Mesendoderm (in vitro differentiated cells): Measurements from ENCODE around the gene ARHGAP15.

Source experiments
- DNase-seq: peaks from one replicate; pipeline ENCODE4 v3.0.0; 2013
- H2AK5ac ChIP-seq: 2 replicates; pipeline ENCODE4 v1.6.1; 2013; ENCODE audit warnings: low read length, inconsistent platforms
- H2BK120ac ChIP-seq: 2 replicates; pipeline ENCODE4 v1.6.1; 2013; ENCODE audit warnings: low read depth, mild to moderate bottlenecking, low read length, moderate library complexity, mixed read lengths
- H2BK15ac ChIP-seq: replicated peaks from 2 replicates; pipeline ENCODE4 v1.6.1; 2013; ENCODE audit warnings: low read depth, mild to moderate bottlenecking, moderate library complexity
- H2BK5ac ChIP-seq: 2 replicates; pipeline ENCODE4 v1.6.1; 2013; ENCODE audit warnings: low read length, inconsistent platforms
- H3K18ac ChIP-seq: 2 replicates; pipeline ENCODE4 v1.6.1; 2013; ENCODE audit warnings: mild to moderate bottlenecking, low read length, mixed read lengths
- H3K23ac ChIP-seq: one replicate; pipeline ENCODE4 v1.6.1; 2013; ENCODE audit warnings: low read length
- H3K27ac ChIP-seq: 2 replicates; pipeline ENCODE4 v1.5.1; 2013; ENCODE audit warnings: low read depth, mild to moderate bottlenecking, inconsistent platforms, low read length, moderate library complexity
- H3K27me3 ChIP-seq: 2 replicates; pipeline ENCODE4 v1.6.1; 2013; ENCODE audit warnings: low read length, control low read depth, mild to moderate bottlenecking, inconsistent platforms; ENCODE audit not compliant: insufficient read depth, poor library complexity
- H3K36me3 ChIP-seq: 2 replicates; pipeline ENCODE4 v1.6.1; 2013; ENCODE audit warnings: low read length, inconsistent platforms; ENCODE audit not compliant: control insufficient read depth, insufficient read depth
- H3K4ac ChIP-seq: one replicate; pipeline ENCODE4 v1.6.1; 2013; ENCODE audit warnings: low read depth, mild to moderate bottlenecking, low read length, moderate library complexity
- H3K4me1 ChIP-seq: 2 replicates; pipeline ENCODE4 v1.6.1; 2013; ENCODE audit warnings: low read depth, low read length, inconsistent platforms; ENCODE audit not compliant: control insufficient read depth
- H3K4me2 ChIP-seq: 2 replicates; pipeline ENCODE4 v1.6.1; 2013; ENCODE audit warnings: low read length
- H3K4me3 ChIP-seq: 2 replicates; pipeline ENCODE4 v1.5.1; 2013; ENCODE audit warnings: mild to moderate bottlenecking, low read length
- H3K56ac ChIP-seq: one replicate; pipeline ENCODE4 v1.6.1; 2013; ENCODE audit warnings: low read length
- H3K79me1 ChIP-seq: 2 replicates; pipeline ENCODE4 v1.6.1; 2013; ENCODE audit warnings: low read length, inconsistent platforms
- H3K79me2 ChIP-seq: 2 replicates; pipeline ENCODE4 v1.6.1; 2013; ENCODE audit warnings: mild to moderate bottlenecking, low read length; ENCODE audit not compliant: control insufficient read depth, insufficient read depth
- H3K9ac ChIP-seq: 2 replicates; pipeline ENCODE4 v1.6.1; 2013; ENCODE audit warnings: low read length, inconsistent platforms
- H4K5ac ChIP-seq: one replicate; pipeline ENCODE4 v1.6.1; 2013; ENCODE audit warnings: low read length
- H4K8ac ChIP-seq: one replicate; pipeline ENCODE4 v1.6.1; 2013; ENCODE audit warnings: low read depth, mild to moderate bottlenecking, control low read depth, low read length, moderate library complexity
- WGBS: extraction: QIAGEN DNeasy Blood & Tissue Kit; methylation state at CpG from one replicate; pipeline ENCODE4 v1.1.7; 2013; ENCODE audit warnings: low lambda C conversion rate, missing lambda C conversion rate; ENCODE audit not compliant: insufficient coverage; ENCODE audit errors: extremely low coverage; 5-methylcytosine and 5-hydroxymethylcytosine counted together

Gene ARHGAP15

DNA sequence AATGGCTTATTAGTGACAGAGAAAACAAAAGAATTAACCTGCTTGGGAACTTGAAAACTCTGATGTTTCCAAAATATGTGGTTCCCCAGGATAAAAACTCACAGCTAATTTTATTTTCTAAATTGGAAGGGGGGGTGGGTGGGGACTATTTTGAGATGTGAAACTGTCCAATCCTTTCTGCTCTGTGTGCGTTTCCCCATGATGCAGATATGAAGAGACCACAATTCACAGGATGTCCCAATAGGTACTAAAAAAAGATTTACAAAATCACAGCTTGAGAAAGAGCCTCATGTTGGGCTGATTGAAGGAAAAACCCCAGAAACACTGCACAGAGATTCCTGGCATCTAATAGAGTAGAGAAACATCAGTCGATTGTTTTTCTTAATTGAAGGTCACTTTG is 273.2 kb downstream of the ARHGAP15 start:
- Histone ChIP-seq H3K36me3 (no peaks in the 10 kb centered on the region), H2BK120ac (no peak overlapping the region), H3K27me3 (no peaks in the 10 kb centered on the region), H2AK5ac (no peak overlapping the region), H3K4me3 (no peak overlapping the region), H3K4me1 (no peaks in the 10 kb centered on the region), H3K23ac (no peak overlapping the region), H3K4me2 (no peak overlapping the region), H3K27ac (no peak overlapping the region), H3K18ac (no peak overlapping the region), H3K56ac (no peak overlapping the region), H3K79me2 (no peaks in the 10 kb centered on the region), H2BK5ac (no peak overlapping the region), H3K9ac (no peak overlapping the region), H3K79me1 (no peaks in the 10 kb centered on the region), H2BK15ac (no peak overlapping the region), H3K4ac (no peak overlapping the region), H4K8ac (no peak overlapping the region), H4K5ac (no peak overlapping the region)
- WGBS, result no CpG with 5 or more reads among the region's 2 CpGs
- DNase-seq, result no peak

DNA sequence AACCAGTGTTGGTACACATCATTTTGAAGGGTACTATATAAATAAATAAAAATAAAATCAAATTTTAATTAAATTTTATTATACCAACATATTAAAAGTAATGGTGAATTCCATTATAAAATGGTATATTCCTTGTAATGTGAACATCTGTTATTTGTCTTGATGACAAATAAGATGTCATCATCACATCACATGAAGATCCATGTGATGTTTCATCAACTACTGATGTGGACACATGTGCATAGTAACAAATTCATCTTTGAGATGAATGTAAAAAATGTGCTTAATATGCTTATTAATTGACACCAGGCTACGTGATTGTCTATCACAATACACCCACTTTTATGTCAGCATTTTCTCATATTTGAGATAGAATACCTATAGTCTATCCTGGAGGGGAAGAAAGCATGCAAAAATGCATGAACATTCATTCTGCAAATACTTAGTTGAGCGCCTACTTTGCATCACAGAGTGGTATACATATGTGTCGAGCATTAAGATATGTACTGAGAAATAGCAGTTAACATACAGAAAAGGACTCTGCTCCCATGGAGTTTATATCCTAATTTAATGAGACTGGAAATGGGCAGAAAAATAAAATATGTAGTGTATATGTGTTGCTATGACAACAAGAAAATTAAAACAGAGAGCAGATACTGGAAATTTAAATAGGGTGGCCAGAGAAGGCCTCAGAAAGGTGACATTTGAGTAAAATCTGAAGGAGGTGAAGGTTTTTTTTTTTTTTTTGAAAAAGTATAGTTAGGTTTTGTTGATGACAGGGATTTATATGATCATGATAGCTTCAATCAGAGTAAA is 281.1 kb downstream of the ARHGAP15 start:
- H3K36me3 ChIP-seq, result no peaks in the 10 kb centered on the region
- H3K27ac ChIP-seq, result no peak overlapping the region
- no peaks in the 10 kb centered on the region for H3K79me2 ChIP-seq
- no peaks in the 10 kb centered on the region for H3K4me1 ChIP-seq
- H3K79me1 ChIP-seq, result no peaks in the 10 kb centered on the region
- H2BK5ac ChIP-seq, result no peak overlapping the region
- H2AK5ac ChIP-seq, result no peak overlapping the region
- no peak overlapping the region for H3K18ac ChIP-seq
- no peak overlapping the region for H4K5ac ChIP-seq
- no peak overlapping the region for H3K23ac ChIP-seq
- no peak overlapping the region for H4K8ac ChIP-seq
- no peak overlapping the region for H3K56ac ChIP-seq
- H2BK120ac ChIP-seq, result no peak overlapping the region
- WGBS, result no CpG with 5 or more reads among the region's 3 CpGs
- H3K4ac ChIP-seq, result no peak overlapping the region
- no peak overlapping the region for H3K4me2 ChIP-seq
- no peak overlapping the region for H3K9ac ChIP-seq
- no peak overlapping the region for H2BK15ac ChIP-seq
- H3K27me3 ChIP-seq, result no peaks in the 10 kb centered on the region
- DNase-seq, result no peak
- H3K4me3 ChIP-seq, result no peak overlapping the region

DNA sequence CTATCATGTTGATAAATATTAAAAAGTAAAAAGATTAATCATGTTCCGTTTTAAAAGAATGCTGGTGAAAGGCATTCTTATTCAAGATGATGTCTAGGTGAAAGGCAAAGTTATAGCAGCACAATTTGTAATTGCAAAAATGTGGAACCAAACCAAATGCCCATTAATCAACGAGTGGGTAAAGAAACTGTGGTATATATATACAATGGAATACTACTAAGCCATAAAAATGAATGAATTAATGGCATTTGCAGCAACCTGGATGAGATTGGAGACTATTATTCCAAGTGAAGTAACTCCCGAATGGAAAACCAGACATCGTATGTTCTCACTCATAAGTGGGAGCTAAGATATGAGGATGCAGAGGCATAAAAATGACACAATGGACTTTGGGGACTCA is 286.4 kb downstream of the ARHGAP15 start:
- no peaks in the 10 kb centered on the region for H3K4me1 ChIP-seq
- whole genome bisulfite sequencing, result 100% methylated on average over 1 of the region's 4 CpGs
- no peak overlapping the region for H4K5ac ChIP-seq
- no peak for DNase-seq
- no peak overlapping the region for H2BK5ac ChIP-seq
- no peak overlapping the region for H3K9ac ChIP-seq
- H3K4me3 ChIP-seq, result no peak overlapping the region
- H3K56ac ChIP-seq, result no peak overlapping the region
- no peaks in the 10 kb centered on the region for H3K79me1 ChIP-seq
- H4K8ac ChIP-seq, result no peak overlapping the region
- H3K27me3 ChIP-seq, result no peaks in the 10 kb centered on the region
- H3K18ac ChIP-seq, result no peak overlapping the region
- no peak overlapping the region for H2AK5ac ChIP-seq
- H2BK15ac ChIP-seq, result no peak overlapping the region
- no peak overlapping the region for H2BK120ac ChIP-seq
- no peak overlapping the region for H3K27ac ChIP-seq
- H3K4ac ChIP-seq, result no peak overlapping the region
- no peaks in the 10 kb centered on the region for H3K79me2 ChIP-seq
- no peak overlapping the region for H3K23ac ChIP-seq
- H3K36me3 ChIP-seq, result no peaks in the 10 kb centered on the region
- no peak overlapping the region for H3K4me2 ChIP-seq

- H3K18ac ChIP-seq, result no peak overlapping the region
- no peak for DNase-seq
- H4K5ac ChIP-seq, result no peak overlapping the region
- no peak overlapping the region for H3K23ac ChIP-seq
- no peak overlapping the region for H3K56ac ChIP-seq
- no peak overlapping the region for H3K4ac ChIP-seq
- no CpG with 5 or more reads among the region's 2 CpGs for WGBS
- no peak overlapping the region for H4K8ac ChIP-seq
- H3K79me2 ChIP-seq, result no peaks in the 10 kb centered on the region
- H3K27me3 ChIP-seq, result no peaks in the 10 kb centered on the region
- no peaks in the 10 kb centered on the region for H3K36me3 ChIP-seq
- H3K4me3 ChIP-seq, result no peak overlapping the region
- no peak overlapping the region for H2BK5ac ChIP-seq
- no peak overlapping the region for H2BK120ac ChIP-seq
- H3K9ac ChIP-seq, result no peak overlapping the region
- no peak overlapping the region for H3K27ac ChIP-seq
- H2BK15ac ChIP-seq, result no peak overlapping the region
- H3K79me1 ChIP-seq, result no peaks in the 10 kb centered on the region
- no peak overlapping the region for H3K4me2 ChIP-seq
- no peaks in the 10 kb centered on the region for H3K4me1 ChIP-seq
- H2AK5ac ChIP-seq, result no peak overlapping the region
Observed at GRCh38 chr2:143417428-143417827, 288.2 kb downstream of the ARHGAP15 start.

DNA sequence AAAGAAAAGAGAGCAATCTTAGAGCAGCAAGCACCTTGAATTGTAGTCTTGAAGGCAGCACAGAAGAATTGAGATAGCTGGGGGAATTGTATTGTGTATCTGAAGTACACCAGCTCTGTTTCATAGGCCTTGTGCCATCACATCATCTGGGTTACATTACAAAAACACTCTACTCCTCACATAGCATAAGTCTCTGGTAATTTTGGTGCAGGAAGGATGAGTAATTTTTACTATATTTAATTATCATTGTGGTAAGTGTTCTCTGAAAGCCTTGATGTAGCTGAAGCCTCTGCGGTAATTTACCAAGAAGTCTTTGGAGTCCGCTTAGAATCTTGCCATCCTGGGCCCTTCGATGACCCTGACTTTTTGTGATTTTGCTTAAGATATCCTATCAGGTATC is 291.1 kb downstream of the ARHGAP15 start:
- Histone ChIP-seq H2AK5ac (no peak overlapping the region), H3K36me3 (no peaks in the 10 kb centered on the region), H3K18ac (no peak overlapping the region), H3K79me2 (no peaks in the 10 kb centered on the region), H3K4ac (no peak overlapping the region), H3K4me2 (no peak overlapping the region), H3K23ac (no peak overlapping the region), H3K27me3 (no peaks in the 10 kb centered on the region), H3K27ac (no peak overlapping the region), H3K79me1 (no peaks in the 10 kb centered on the region), H2BK120ac (no peak overlapping the region), H3K4me1 (no peaks in the 10 kb centered on the region), H2BK5ac (no peak overlapping the region), H2BK15ac (no peak overlapping the region), H4K8ac (no peak overlapping the region), H4K5ac (no peak overlapping the region), H3K9ac (no peak overlapping the region), H3K56ac (no peak overlapping the region), H3K4me3 (no peak overlapping the region)
- DNase-seq, result no peak
- WGBS, result no CpG with 5 or more reads among the region's 3 CpGs

- H3K18ac ChIP-seq, result no peak overlapping the region
- H2BK5ac ChIP-seq, result no peak overlapping the region
- H4K8ac ChIP-seq, result no peak overlapping the region
- no peak overlapping the region for H2BK15ac ChIP-seq
- no peak overlapping the region for H3K27ac ChIP-seq
- H2AK5ac ChIP-seq, result no peak overlapping the region
- no peak overlapping the region for H2BK120ac ChIP-seq
- H3K4me3 ChIP-seq, result no peak overlapping the region
- no peak for DNase-seq
- H3K4me2 ChIP-seq, result no peak overlapping the region
- no peak overlapping the region for H3K23ac ChIP-seq
- H3K9ac ChIP-seq, result no peak overlapping the region
- H3K4me1 ChIP-seq, result no peaks in the 10 kb centered on the region
- no peaks in the 10 kb centered on the region for H3K79me1 ChIP-seq
- no CpG with 5 or more reads among the region's 3 CpGs for WGBS
- no peaks in the 10 kb centered on the region for H3K36me3 ChIP-seq
- no peaks in the 10 kb centered on the region for H3K27me3 ChIP-seq
- no peak overlapping the region for H4K5ac ChIP-seq
- H3K56ac ChIP-seq, result no peak overlapping the region
- no peaks in the 10 kb centered on the region for H3K79me2 ChIP-seq
- H3K4ac ChIP-seq, result no peak overlapping the region
Observed at GRCh38 chr2:143422681-143423080, 293.5 kb downstream of the ARHGAP15 start.
